Measurements from ENCODE around the gene TEKT3. TPM values are rescaled to one million over a fixed set of nuclear protein-coding genes. Genes with fewer than 3 reads are reported as not detected.

The TEKT3 gene
- total RNA-seq, 1 donor from 2014 or later, result 2.8 TPM

GRCh38 chr17:15377616-15378015 lies 36.2 kb upstream of the TEKT3 start:
- Mint-ChIP-seq H3K27ac (peak overlapping the region; percentile 85), H3K27me3 (no peaks in the 10 kb centered on the region)

DNA sequence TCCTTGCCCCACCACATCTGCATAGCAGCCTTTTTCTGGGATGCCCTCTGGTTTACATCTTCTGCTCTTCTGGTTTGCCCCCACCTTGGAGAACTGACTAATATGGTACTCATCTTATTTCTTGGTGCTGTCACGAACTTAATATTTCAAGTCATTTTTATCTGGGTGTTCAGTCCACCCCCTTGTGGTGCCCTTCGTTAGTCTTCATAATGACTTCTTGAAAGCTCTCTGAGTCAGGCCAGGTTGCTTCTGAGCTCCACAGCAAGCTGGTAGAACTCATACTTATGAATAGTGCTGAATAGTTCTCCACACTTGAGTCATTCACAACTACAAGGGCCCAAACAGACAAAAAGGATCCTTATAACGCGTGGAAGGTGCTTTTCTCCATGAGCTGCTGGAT lies 35.8 kb upstream of the TEKT3 start:
- no peak for DNase-seq (ENCODE audit: low spot score, unreplicated experiment)
- TF ChIP-seq, protein P1, sequence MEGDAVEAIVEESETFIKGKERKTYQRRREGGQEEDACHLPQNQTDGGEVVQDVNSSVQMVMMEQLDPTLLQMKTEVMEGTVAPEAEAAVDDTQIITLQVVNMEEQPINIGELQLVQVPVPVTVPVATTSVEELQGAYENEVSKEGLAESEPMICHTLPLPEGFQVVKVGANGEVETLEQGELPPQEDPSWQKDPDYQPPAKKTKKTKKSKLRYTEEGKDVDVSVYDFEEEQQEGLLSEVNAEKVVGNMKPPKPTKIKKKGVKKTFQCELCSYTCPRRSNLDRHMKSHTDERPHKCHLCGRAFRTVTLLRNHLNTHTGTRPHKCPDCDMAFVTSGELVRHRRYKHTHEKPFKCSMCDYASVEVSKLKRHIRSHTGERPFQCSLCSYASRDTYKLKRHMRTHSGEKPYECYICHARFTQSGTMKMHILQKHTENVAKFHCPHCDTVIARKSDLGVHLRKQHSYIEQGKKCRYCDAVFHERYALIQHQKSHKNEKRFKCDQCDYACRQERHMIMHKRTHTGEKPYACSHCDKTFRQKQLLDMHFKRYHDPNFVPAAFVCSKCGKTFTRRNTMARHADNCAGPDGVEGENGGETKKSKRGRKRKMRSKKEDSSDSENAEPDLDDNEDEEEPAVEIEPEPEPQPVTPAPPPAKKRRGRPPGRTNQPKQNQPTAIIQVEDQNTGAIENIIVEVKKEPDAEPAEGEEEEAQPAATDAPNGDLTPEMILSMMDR (IDR thresholded peaks at IDR 0.05; ENCODE audit: unreplicated experiment), result no peak
- no peak overlapping the region for H3K4me3 Mint-ChIP-seq (ENCODE audit: low read depth)
- no peaks in the 10 kb centered on the region for H3K27me3 Mint-ChIP-seq
- peaks cover 7% of the 10 kb centered on the region for H3K4me1 Mint-ChIP-seq (ENCODE audit: low read depth)
- peak overlapping the region; percentile 85 for H3K27ac Mint-ChIP-seq
- peaks cover 3% of the 10 kb centered on the region for H3K9me3 Mint-ChIP-seq (ENCODE audit: low read depth)
- peaks cover 4% of the 10 kb centered on the region for H3K36me3 Mint-ChIP-seq (ENCODE audit: insufficient read depth)

More at GRCh38 chr17:15377616-15378015, 36.2 kb upstream of the TEKT3 start:
- Mint-ChIP-seq H3K36me3 (ENCODE audit: insufficient read depth) (peaks cover 4% of the 10 kb centered on the region), H3K4me1 (ENCODE audit: low read depth) (peaks cover 7% of the 10 kb centered on the region), H3K4me3 (ENCODE audit: low read depth) (no peak overlapping the region), H3K9me3 (ENCODE audit: low read depth) (peaks cover 3% of the 10 kb centered on the region)
- TF ChIP-seq, protein P1 (IDR thresholded peaks at IDR 0.05; ENCODE audit: unreplicated experiment), result no peak
- no peak for DNase-seq (ENCODE audit: low spot score, unreplicated experiment)

- no peak overlapping the region for H3K4me3 Mint-ChIP-seq (ENCODE audit: low read depth)
- TF ChIP-seq, protein P1 (IDR thresholded peaks at IDR 0.05; ENCODE audit: unreplicated experiment), result no peak
- H3K27ac Mint-ChIP-seq, result no peak overlapping the region
- H3K27me3 Mint-ChIP-seq, result no peaks in the 10 kb centered on the region
- H3K9me3 Mint-ChIP-seq (ENCODE audit: low read depth), result peaks cover 3% of the 10 kb centered on the region
- no peaks in the 10 kb centered on the region for H3K4me1 Mint-ChIP-seq (ENCODE audit: low read depth)
- H3K36me3 Mint-ChIP-seq (ENCODE audit: insufficient read depth), result no peaks in the 10 kb centered on the region
- no peak for DNase-seq (ENCODE audit: low spot score, unreplicated experiment)
Measured at GRCh38 chr17:15371376-15372130, 30.2 kb upstream of the TEKT3 start.

DNA sequence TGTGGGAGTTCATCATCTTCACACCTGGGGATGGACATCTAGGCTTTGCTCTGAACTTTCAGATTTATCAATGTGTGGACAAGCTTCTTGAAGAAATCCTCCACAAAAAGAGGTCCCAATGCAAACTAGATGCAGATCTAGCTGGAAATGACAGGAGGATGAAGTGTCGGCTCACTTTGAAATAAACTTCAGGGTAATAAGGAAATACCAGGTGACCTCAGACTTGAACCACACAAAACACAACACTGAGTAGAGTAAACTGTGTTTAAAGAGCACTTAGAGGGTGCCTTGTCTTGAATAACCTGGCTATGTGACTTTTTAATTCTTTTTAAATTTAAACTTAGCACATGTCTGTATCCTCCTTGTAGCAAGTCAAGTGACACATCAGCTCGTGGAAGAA lies 27.2 kb upstream of the TEKT3 start:
- Mint-ChIP-seq H3K27me3 (no peaks in the 10 kb centered on the region), H3K36me3 (ENCODE audit: insufficient read depth) (no peaks in the 10 kb centered on the region), H3K4me1 (ENCODE audit: low read depth) (no peaks in the 10 kb centered on the region), H3K27ac (no peak overlapping the region), H3K9me3 (ENCODE audit: low read depth) (peaks cover 4% of the 10 kb centered on the region), H3K4me3 (ENCODE audit: low read depth) (no peak overlapping the region)
- TF ChIP-seq, protein P1 (IDR thresholded peaks at IDR 0.05; ENCODE audit: unreplicated experiment), result no peak
- DNase-seq (ENCODE audit: low spot score, unreplicated experiment), result no peak

DNA sequence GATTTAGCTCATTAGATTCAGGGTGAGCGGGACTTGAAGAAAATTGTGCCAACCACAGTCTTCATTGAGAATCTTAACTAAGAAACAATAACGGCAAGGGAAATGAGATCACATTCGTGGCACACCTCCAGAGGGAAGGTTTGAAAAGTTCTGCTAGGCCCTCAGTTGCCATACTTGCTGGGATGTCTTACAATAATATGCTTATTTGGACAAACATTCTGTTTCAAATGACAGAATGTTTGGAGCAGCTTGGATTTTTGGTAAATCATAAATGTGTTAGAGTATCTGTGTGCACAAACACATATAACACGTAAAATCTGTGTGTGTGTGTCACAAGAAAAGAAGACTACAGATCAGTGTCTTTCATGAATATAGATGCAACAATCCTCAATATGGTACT lies 24.6 kb upstream of the TEKT3 start:
- Mint-ChIP-seq H3K27ac (no peak overlapping the region), H3K27me3 (no peaks in the 10 kb centered on the region), H3K9me3 (ENCODE audit: low read depth) (peaks cover 4% of the 10 kb centered on the region), H3K4me3 (ENCODE audit: low read depth) (no peak overlapping the region), H3K4me1 (ENCODE audit: low read depth) (no peaks in the 10 kb centered on the region), H3K36me3 (ENCODE audit: insufficient read depth) (no peaks in the 10 kb centered on the region)
- DNase-seq (ENCODE audit: low spot score, unreplicated experiment), result no peak
- TF ChIP-seq, protein P1 (IDR thresholded peaks at IDR 0.05; ENCODE audit: unreplicated experiment), result no peak
